ENCODE measurements around the gene ZBTB32.

- TF ChIP-seq, protein P1, sequence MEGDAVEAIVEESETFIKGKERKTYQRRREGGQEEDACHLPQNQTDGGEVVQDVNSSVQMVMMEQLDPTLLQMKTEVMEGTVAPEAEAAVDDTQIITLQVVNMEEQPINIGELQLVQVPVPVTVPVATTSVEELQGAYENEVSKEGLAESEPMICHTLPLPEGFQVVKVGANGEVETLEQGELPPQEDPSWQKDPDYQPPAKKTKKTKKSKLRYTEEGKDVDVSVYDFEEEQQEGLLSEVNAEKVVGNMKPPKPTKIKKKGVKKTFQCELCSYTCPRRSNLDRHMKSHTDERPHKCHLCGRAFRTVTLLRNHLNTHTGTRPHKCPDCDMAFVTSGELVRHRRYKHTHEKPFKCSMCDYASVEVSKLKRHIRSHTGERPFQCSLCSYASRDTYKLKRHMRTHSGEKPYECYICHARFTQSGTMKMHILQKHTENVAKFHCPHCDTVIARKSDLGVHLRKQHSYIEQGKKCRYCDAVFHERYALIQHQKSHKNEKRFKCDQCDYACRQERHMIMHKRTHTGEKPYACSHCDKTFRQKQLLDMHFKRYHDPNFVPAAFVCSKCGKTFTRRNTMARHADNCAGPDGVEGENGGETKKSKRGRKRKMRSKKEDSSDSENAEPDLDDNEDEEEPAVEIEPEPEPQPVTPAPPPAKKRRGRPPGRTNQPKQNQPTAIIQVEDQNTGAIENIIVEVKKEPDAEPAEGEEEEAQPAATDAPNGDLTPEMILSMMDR (IDR thresholded peaks at IDR 0.05) = no peak
- TF ChIP-seq POLR2A (IDR thresholded peaks at IDR 0.05) = no peak
These were observed 34.4 kb upstream of the ZBTB32 start for GRCh38 chr19:35669974-35670373.
